Tibial artery (tissue), 4 donors: ENCODE results near the gene AKAP12.

Experiments
- DNase-seq, 2 donors: peaks; one replicate each; pipeline ENCODE4 v3.0.0-alpha.2; 2019
- H3K27ac ChIP-seq, 2 donors: fragments of 200-600 bp; sonication (generic) in 1 of 2; 1 replicate in 1 of 2; 2 replicates in 1 of 2; pipeline ENCODE4 v1.5.1; 2018 to 2019; ENCODE audit warnings: mild to moderate bottlenecking in 1 of 2
- H3K27me3 ChIP-seq, 2 donors: fragments of 200-600 bp; sonication (generic) in 1 of 2; one replicate each; pipeline versions ENCODE4 v1.5.1 to v1.6.0; 2016 to 2019
- H3K36me3 ChIP-seq, 3 donors: fragments of 200-600 bp; sonication (generic) in 2 of 3; one replicate each; pipeline ENCODE4 v1.5.1; 2016 to 2019; ENCODE audit warnings: mild to moderate bottlenecking in 2 of 3
- H3K4me1 ChIP-seq, 4 donors: fragments of 200-600 bp; sonication (generic) in 2 of 4; 1 replicate in 3 of 4; 2 replicates in 1 of 4; pipeline ENCODE4 v1.5.1; 2016 to 2019
- H3K4me3 ChIP-seq, 2 donors: fragments of 200-600 bp; sonication (generic) in 1 of 2; 1 replicate in 1 of 2; 2 replicates in 1 of 2; pipeline ENCODE4 v1.5.1; 2018 to 2019; ENCODE audit warnings: mild to moderate bottlenecking in 2 of 2
- H3K9me3 ChIP-seq, 3 donors: fragments of 200-600 bp; sonication (generic) in 1 of 3; one replicate each; pipeline ENCODE4 v1.5.1; 2016 to 2019
- intact Hi-C: fragments of 100-400 bp; cut with DNase I; formaldehyde crosslinking; loops from one replicate; pipeline ENCODE4 v1.15.0; 2023; ENCODE audit warnings: low total_unique reads
- TF ChIP-seq, protein P1 (sequence below), 2 experiments: fragments of 200-600 bp in 1 of 2; fragments of 450-650 bp in 1 of 2; IDR thresholded peaks; one replicate each; pipeline ENCODE4 v1.5.1; 2017 to 2019; ENCODE audit warnings: antibody characterized with exemption in 2 of 2, mild to moderate bottlenecking in 1 of 2, moderate library complexity in 1 of 2

The AKAP12 gene

DNA sequence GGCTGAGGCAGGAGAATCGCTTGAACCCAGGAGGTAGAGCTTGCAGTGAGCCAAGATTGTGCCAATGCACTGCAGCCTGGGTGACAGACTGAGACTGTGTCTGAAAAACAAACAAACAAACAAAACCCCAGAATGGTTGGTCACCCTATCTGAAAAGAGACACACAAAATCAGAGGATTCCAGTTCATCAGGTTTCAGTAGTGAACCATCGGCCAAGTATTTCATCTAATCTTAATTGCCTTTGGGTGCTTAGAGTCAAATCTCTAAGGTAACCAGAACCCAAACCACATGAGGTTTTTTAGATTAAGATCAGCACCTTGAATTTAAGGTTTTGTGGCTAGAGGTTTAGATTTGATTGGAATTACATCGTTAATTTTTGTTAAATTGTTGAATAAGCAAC, 159.9 kb downstream of the AKAP12 start:
- Histone ChIP-seq H3K36me3 (peaks cover 0 to 10% (median 7%) of the 10 kb centered on the region in 3 donors), H3K27me3 (no peaks in the 10 kb centered on the region), H3K9me3 (no peaks in the 10 kb centered on the region), H3K4me1 (peaks cover 0 to 62% (median 15%) of the 10 kb centered on the region in 4 donors), H3K4me3 (no peak overlapping the region), H3K27ac (no peak overlapping the region)
- DNase-seq, result no peak
- intact Hi-C loops, result no loop called here
- TF ChIP-seq, protein P1, sequence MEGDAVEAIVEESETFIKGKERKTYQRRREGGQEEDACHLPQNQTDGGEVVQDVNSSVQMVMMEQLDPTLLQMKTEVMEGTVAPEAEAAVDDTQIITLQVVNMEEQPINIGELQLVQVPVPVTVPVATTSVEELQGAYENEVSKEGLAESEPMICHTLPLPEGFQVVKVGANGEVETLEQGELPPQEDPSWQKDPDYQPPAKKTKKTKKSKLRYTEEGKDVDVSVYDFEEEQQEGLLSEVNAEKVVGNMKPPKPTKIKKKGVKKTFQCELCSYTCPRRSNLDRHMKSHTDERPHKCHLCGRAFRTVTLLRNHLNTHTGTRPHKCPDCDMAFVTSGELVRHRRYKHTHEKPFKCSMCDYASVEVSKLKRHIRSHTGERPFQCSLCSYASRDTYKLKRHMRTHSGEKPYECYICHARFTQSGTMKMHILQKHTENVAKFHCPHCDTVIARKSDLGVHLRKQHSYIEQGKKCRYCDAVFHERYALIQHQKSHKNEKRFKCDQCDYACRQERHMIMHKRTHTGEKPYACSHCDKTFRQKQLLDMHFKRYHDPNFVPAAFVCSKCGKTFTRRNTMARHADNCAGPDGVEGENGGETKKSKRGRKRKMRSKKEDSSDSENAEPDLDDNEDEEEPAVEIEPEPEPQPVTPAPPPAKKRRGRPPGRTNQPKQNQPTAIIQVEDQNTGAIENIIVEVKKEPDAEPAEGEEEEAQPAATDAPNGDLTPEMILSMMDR (IDR thresholded peaks at IDR 0.05), result no peak

DNA sequence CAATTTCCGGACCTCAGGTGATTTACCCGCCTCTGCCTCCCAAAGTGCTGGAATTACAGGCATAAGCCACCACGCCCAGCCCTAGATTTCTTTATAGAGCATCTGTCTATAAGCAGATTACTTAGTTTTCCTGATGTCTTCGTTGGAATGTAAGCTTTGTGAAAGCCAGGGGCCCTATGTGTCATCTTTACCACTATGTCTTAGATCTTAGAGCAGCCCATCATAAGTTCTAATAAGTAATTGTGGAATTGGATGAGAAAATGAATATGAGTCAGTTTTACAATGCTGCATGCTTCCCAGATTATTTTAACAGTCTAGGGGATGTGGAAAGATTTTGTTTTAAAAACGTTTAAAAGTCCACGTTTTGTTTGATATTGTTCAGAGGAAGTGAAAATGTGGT, 160.7 kb downstream of the AKAP12 start:
- no peak for DNase-seq
- no peaks in the 10 kb centered on the region for H3K27me3 ChIP-seq
- no peak overlapping the region for H3K4me3 ChIP-seq
- peaks cover 0 to 15% (median 11%) of the 10 kb centered on the region in 3 donors for H3K36me3 ChIP-seq
- intact Hi-C loops, result no loop called here
- H3K27ac ChIP-seq, result no peak overlapping the region
- TF ChIP-seq, protein P1 (IDR thresholded peaks at IDR 0.05), result no peak
- H3K4me1 ChIP-seq, result peaks cover 0 to 58% (median 12%) of the 10 kb centered on the region in 4 donors
- H3K9me3 ChIP-seq, result no peaks in the 10 kb centered on the region

DNA sequence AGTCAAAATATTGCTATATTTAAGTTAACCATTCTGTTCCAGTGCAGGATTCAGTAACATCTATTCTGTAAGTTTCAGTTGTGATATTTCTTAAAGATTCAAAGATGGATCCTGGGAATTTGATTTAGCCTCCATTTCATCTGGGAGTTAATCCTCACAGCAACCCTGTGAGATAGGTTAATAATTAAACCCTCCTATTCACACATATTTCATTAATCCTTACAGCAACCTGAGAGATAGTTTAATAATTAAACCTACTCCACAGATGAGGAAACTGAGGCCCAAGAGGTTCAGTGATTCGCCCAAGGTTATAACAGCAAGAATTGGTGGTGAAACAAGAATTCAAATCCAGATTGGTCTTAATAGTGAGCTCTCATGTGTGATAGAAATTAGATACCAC, 162.5 kb downstream of the AKAP12 start:
- TF ChIP-seq, protein P1 (IDR thresholded peaks at IDR 0.05), result no peak
- intact Hi-C loops, result no loop called here
- H3K27ac ChIP-seq, result no peak overlapping the region
- H3K9me3 ChIP-seq, result no peaks in the 10 kb centered on the region
- DNase-seq, result no peak
- no peak overlapping the region for H3K4me3 ChIP-seq
- no peaks in the 10 kb centered on the region for H3K27me3 ChIP-seq
- H3K4me1 ChIP-seq, result peaks cover 0 to 59% (median 12%) of the 10 kb centered on the region in 4 donors
- peaks cover 0 to 15% (median 12%) of the 10 kb centered on the region in 3 donors for H3K36me3 ChIP-seq

DNA sequence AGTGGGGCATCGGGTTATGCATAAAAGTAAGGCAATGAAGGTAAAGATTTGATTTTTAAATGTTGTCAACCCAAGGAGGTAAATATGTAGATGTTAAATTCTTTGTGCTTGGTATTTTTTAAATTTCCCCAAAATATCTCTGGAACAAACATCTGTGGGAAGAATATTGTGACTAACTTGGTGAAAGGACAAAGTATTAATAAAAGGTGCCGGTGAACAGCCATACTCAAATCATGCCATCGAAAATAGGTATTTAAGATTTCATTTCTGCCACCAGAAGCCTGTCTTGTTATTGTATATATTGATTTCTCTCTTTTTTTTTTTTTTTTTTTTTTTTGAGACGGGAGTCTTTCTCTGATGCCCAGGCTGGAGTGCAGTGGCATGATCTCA, 164.1 kb downstream of the AKAP12 start:
- DNase-seq, result no peak
- intact Hi-C loops, result no loop called here
- Histone ChIP-seq H3K36me3 (peaks cover 0 to 29% (median 15%) of the 10 kb centered on the region in 3 donors), H3K4me1 (peaks cover 0 to 45% (median 11%) of the 10 kb centered on the region in 4 donors), H3K27ac (no peak overlapping the region), H3K27me3 (no peaks in the 10 kb centered on the region), H3K9me3 (no peaks in the 10 kb centered on the region), H3K4me3 (no peak overlapping the region)
- TF ChIP-seq, protein P1 (IDR thresholded peaks at IDR 0.05), result no peak
